Neuronal stem cell (in vitro differentiated cells): ENCODE measurements around the gene HEMK1.

Experiments
- DNase-seq: peaks from one replicate; pipeline ENCODE4 v3.0.0-alpha.2; 2013; ENCODE audit warnings: low spot score
- H2AFZ ChIP-seq: one replicate; pipeline ENCODE4 v1.6.1; 2013; ENCODE audit warnings: mild to moderate bottlenecking, low read length, inconsistent platforms
- H2AK5ac ChIP-seq: 2 replicates; pipeline ENCODE4 v1.6.1; 2013; ENCODE audit warnings: low read depth, mild to moderate bottlenecking, inconsistent platforms, low read length, moderate library complexity, mixed read lengths
- H2BK120ac ChIP-seq: 2 replicates; pipeline ENCODE4 v1.6.1; 2013; ENCODE audit warnings: low read depth, mild to moderate bottlenecking, inconsistent platforms, low read length, moderate library complexity, mixed read lengths
- H2BK12ac ChIP-seq: one replicate; pipeline ENCODE4 v1.6.1; 2013; ENCODE audit warnings: low read length, inconsistent platforms
- H2BK15ac ChIP-seq: 2 replicates; pipeline ENCODE4 v1.6.1; 2013; ENCODE audit warnings: mild to moderate bottlenecking, low read length, inconsistent platforms, mixed read lengths
- H2BK5ac ChIP-seq: one replicate; pipeline ENCODE4 v1.6.1; 2013; ENCODE audit warnings: inconsistent platforms, mild to moderate bottlenecking, low read length, moderate library complexity
- H3K14ac ChIP-seq: one replicate; pipeline ENCODE4 v1.6.1; 2013; ENCODE audit warnings: low read length, inconsistent platforms
- H3K18ac ChIP-seq: 2 replicates; pipeline ENCODE4 v1.6.1; 2013; ENCODE audit warnings: low read length, inconsistent platforms
- H3K23ac ChIP-seq: 2 replicates; pipeline ENCODE4 v1.6.1; 2013; ENCODE audit warnings: low read depth, mild to moderate bottlenecking, mixed read lengths, low read length, inconsistent platforms; ENCODE audit not compliant: poor library complexity
- H3K27ac ChIP-seq: replicated peaks from 3 replicates; pipeline ENCODE4 v1.5.1; 2013; ENCODE audit warnings: low read length, inconsistent platforms
- H3K27me3 ChIP-seq, 3 experiments: 2 replicates each; pipeline ENCODE4 v1.6.1; 2013; ENCODE audit warnings: low read length in 3 of 3, mild to moderate bottlenecking in 2 of 3, inconsistent platforms in 1 of 3, low read depth in 1 of 3, mixed read lengths in 1 of 3, moderate library complexity in 1 of 3; ENCODE audit not compliant: control insufficient read depth in 3 of 3, insufficient read depth in 3 of 3
- H3K36me3 ChIP-seq, 2 donors: replicated peaks in 1 of 2; 2 replicates each; pipeline ENCODE4 v1.6.1; 2013; ENCODE audit warnings: low read length in 2 of 2; ENCODE audit not compliant: control insufficient read depth in 2 of 2, insufficient read depth in 2 of 2
- H3K4ac ChIP-seq: 2 replicates; pipeline ENCODE4 v1.6.1; 2013; ENCODE audit warnings: inconsistent platforms, mild to moderate bottlenecking, low read length, moderate library complexity
- H3K4me1 ChIP-seq, 2 donors: 1 replicate in 1 of 2; 2 replicates in 1 of 2; pipeline ENCODE4 v1.6.1; 2013; ENCODE audit warnings: low read length in 2 of 2, low read depth in 1 of 2; ENCODE audit not compliant: control insufficient read depth in 2 of 2, insufficient read depth in 1 of 2
- H3K4me2 ChIP-seq: one replicate; pipeline ENCODE4 v1.6.1; 2013; ENCODE audit warnings: mild to moderate bottlenecking, low read length, inconsistent platforms; ENCODE audit not compliant: insufficient read depth, poor library complexity, severe bottlenecking
- H3K4me3 ChIP-seq, 2 donors: 2 replicates each; pipeline ENCODE4 v1.5.1; 2013; ENCODE audit warnings: low read length in 2 of 2, mild to moderate bottlenecking in 2 of 2, inconsistent platforms in 1 of 2, moderate library complexity in 1 of 2
- H3K79me1 ChIP-seq: one replicate; pipeline ENCODE4 v1.6.1; 2013; ENCODE audit warnings: low read depth, mild to moderate bottlenecking, inconsistent platforms, low read length, moderate library complexity
- H3K9ac ChIP-seq: one replicate; pipeline ENCODE4 v1.6.1; 2013; ENCODE audit warnings: mild to moderate bottlenecking, low read depth, low read length, inconsistent platforms; ENCODE audit not compliant: poor library complexity
- H3K9me3 ChIP-seq, 2 donors: replicated peaks in 1 of 2; 2 replicates each; pipeline versions ENCODE3 to v1.6.1; 2013; ENCODE audit warnings: low read length in 2 of 2, mild to moderate bottlenecking in 2 of 2, inconsistent platforms in 1 of 2, low read depth in 1 of 2, mixed read lengths in 1 of 2, moderate library complexity in 1 of 2; ENCODE audit not compliant: control insufficient read depth in 2 of 2, insufficient read depth in 1 of 2
- H4K8ac ChIP-seq: one replicate; pipeline ENCODE4 v1.6.1; 2013; ENCODE audit warnings: low read depth, mild to moderate bottlenecking, inconsistent platforms, low read length, moderate library complexity
- H4K91ac ChIP-seq: one replicate; pipeline ENCODE4 v1.6.1; 2013; ENCODE audit warnings: low read length, low read depth, mild to moderate bottlenecking, inconsistent platforms; ENCODE audit not compliant: poor library complexity
- WGBS, 2 donors: extraction: QIAGEN DNeasy Blood & Tissue Kit; methylation state at CpG; one replicate each; pipeline ENCODE4 v1.1.7; 2013; ENCODE audit warnings: missing lambda C conversion rate in 2 of 2, mixed read lengths in 1 of 2; ENCODE audit not compliant: insufficient read length in 2 of 2, insufficient replicate concordance in 1 of 2; ENCODE audit errors: extremely low coverage in 2 of 2; 5-methylcytosine and 5-hydroxymethylcytosine counted together

HEMK1 gene

GRCh38 chr3:50530001-50530970, 39.0 kb upstream of the HEMK1 start:
- Histone ChIP-seq H3K9me3 (no peaks in the 10 kb centered on the region), H4K91ac (no peak overlapping the region), H3K4me2 (peak overlapping the region; percentile 47), H3K27ac (no peak overlapping the region), H3K36me3 (no peaks in the 10 kb centered on the region), H4K8ac (no peak overlapping the region), H3K18ac (peak overlapping the region; percentile 0), H2AK5ac (no peak overlapping the region), H3K23ac (no peak overlapping the region), H3K79me1 (peaks cover 1% of the 10 kb centered on the region), H2BK5ac (no peak overlapping the region), H3K27me3 (peaks cover 0 to 96% (median 10%) of the 10 kb centered on the region in 3 experiments), H2BK120ac (no peak overlapping the region), H2BK12ac (no peak overlapping the region), H2BK15ac (no peak overlapping the region), H3K4me3 (no peak overlapping the region), H3K9ac (peak overlapping the region; percentile 45), H3K14ac (no peak overlapping the region), H2AFZ (peak overlapping the region; percentile 66), H3K4me1 (peaks cover 11 to 20% of the 10 kb centered on the region in 2 donors), H3K4ac (no peak overlapping the region)
- no CpG with 5 or more reads among the region's 48 CpGs for WGBS, 2 donors
- DNase-seq: no peak

GRCh38 chr3:50531201-50531600, 38.1 kb upstream of the HEMK1 start:
- Histone ChIP-seq H3K79me1 (no peaks in the 10 kb centered on the region), H3K18ac (no peak overlapping the region), H3K14ac (no peak overlapping the region), H3K36me3 (no peaks in the 10 kb centered on the region), H3K4ac (no peak overlapping the region), H4K91ac (no peak overlapping the region), H3K27ac (no peak overlapping the region), H2BK5ac (no peak overlapping the region), H3K4me3 (no peak overlapping the region), H3K9ac (no peak overlapping the region), H3K9me3 (no peaks in the 10 kb centered on the region), H3K4me1 (peaks cover 11 to 18% of the 10 kb centered on the region in 2 donors), H3K23ac (no peak overlapping the region), H2AK5ac (no peak overlapping the region), H2AFZ (no peak overlapping the region), H4K8ac (no peak overlapping the region), H3K4me2 (no peak overlapping the region), H2BK15ac (no peak overlapping the region), H2BK12ac (no peak overlapping the region), H3K27me3 (peaks cover 0 to 96% (median 11%) of the 10 kb centered on the region in 3 experiments), H2BK120ac (no peak overlapping the region)
- no peak for DNase-seq
- no CpG with 5 or more reads among the region's 4 CpGs for WGBS, 2 donors

GRCh38 chr3:50532062-50532705, 37.1 kb upstream of the HEMK1 start:
- peaks cover 0 to 91% (median 11%) of the 10 kb centered on the region in 3 experiments for H3K27me3 ChIP-seq
- H3K4me3 ChIP-seq: no peak overlapping the region
- no peak overlapping the region for H3K27ac ChIP-seq
- H2AFZ ChIP-seq: no peak overlapping the region
- no peak overlapping the region for H2BK5ac ChIP-seq
- no peak overlapping the region for H3K23ac ChIP-seq
- peaks cover 11 to 20% of the 10 kb centered on the region in 2 donors for H3K4me1 ChIP-seq
- H3K9ac ChIP-seq: no peak overlapping the region
- no peak overlapping the region for H4K8ac ChIP-seq
- H3K4me2 ChIP-seq: no peak overlapping the region
- H3K18ac ChIP-seq: peak overlapping the region; percentile 24
- no peak overlapping the region for H4K91ac ChIP-seq
- no peak overlapping the region for H2BK12ac ChIP-seq
- no peak overlapping the region for H2BK120ac ChIP-seq
- no peaks in the 10 kb centered on the region for H3K36me3 ChIP-seq
- DNase-seq: no peak
- H2AK5ac ChIP-seq: peak overlapping the region; percentile 76
- WGBS, 2 donors: no CpG with 5 or more reads among the region's 9 CpGs
- no peaks in the 10 kb centered on the region for H3K79me1 ChIP-seq
- H3K4ac ChIP-seq: no peak overlapping the region
- H3K14ac ChIP-seq: no peak overlapping the region
- H3K9me3 ChIP-seq: peaks cover 0 to 1% of the 10 kb centered on the region in 2 donors
- no peak overlapping the region for H2BK15ac ChIP-seq

- Histone ChIP-seq H3K27ac (no peak overlapping the region), H2BK5ac (no peak overlapping the region), H3K4me2 (no peak overlapping the region), H3K79me1 (no peaks in the 10 kb centered on the region), H2AK5ac (peak overlapping the region; percentile 66), H2BK120ac (no peak overlapping the region), H3K14ac (no peak overlapping the region), H3K4me3 (no peak overlapping the region), H3K4ac (no peak overlapping the region), H3K36me3 (no peaks in the 10 kb centered on the region), H3K9ac (no peak overlapping the region), H4K91ac (no peak overlapping the region), H3K18ac (peak overlapping the region; percentile 12), H2AFZ (peak overlapping the region; percentile 26), H3K9me3 (peaks cover 0 to 2% of the 10 kb centered on the region in 2 donors), H4K8ac (no peak overlapping the region), H3K4me1 (peaks cover 11 to 20% of the 10 kb centered on the region in 2 donors), H3K27me3 (peaks cover 0 to 81% (median 11%) of the 10 kb centered on the region in 3 experiments), H3K23ac (no peak overlapping the region), H2BK15ac (no peak overlapping the region), H2BK12ac (no peak overlapping the region)
- no peak for DNase-seq
- no CpG with 5 or more reads among the region's 13 CpGs for WGBS, 2 donors
Observed at GRCh38 chr3:50533316-50533715, 36.0 kb upstream of the HEMK1 start.
